ENCODE data around the gene KLHL14. TPM values are rescaled to one million over a fixed set of nuclear protein-coding genes. Genes with fewer than 3 reads are reported as not detected.
"Not testable (repeated sequence)": the region's sequence is repeated elsewhere in the genome, so short reads cannot be mapped to it uniquely, and the experiment has no call there.

KLHL14 gene, protein sequence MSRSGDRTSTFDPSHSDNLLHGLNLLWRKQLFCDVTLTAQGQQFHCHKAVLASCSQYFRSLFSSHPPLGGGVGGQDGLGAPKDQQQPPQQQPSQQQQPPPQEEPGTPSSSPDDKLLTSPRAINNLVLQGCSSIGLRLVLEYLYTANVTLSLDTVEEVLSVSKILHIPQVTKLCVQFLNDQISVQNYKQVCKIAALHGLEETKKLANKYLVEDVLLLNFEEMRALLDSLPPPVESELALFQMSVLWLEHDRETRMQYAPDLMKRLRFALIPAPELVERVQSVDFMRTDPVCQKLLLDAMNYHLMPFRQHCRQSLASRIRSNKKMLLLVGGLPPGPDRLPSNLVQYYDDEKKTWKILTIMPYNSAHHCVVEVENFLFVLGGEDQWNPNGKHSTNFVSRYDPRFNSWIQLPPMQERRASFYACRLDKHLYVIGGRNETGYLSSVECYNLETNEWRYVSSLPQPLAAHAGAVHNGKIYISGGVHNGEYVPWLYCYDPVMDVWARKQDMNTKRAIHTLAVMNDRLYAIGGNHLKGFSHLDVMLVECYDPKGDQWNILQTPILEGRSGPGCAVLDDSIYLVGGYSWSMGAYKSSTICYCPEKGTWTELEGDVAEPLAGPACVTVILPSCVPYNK
- total RNA-seq (2014; rRNA removed; shearing (Covaris generic)): 0.34 TPM in 1 of 2 replicates, not detected in the other

DNA sequence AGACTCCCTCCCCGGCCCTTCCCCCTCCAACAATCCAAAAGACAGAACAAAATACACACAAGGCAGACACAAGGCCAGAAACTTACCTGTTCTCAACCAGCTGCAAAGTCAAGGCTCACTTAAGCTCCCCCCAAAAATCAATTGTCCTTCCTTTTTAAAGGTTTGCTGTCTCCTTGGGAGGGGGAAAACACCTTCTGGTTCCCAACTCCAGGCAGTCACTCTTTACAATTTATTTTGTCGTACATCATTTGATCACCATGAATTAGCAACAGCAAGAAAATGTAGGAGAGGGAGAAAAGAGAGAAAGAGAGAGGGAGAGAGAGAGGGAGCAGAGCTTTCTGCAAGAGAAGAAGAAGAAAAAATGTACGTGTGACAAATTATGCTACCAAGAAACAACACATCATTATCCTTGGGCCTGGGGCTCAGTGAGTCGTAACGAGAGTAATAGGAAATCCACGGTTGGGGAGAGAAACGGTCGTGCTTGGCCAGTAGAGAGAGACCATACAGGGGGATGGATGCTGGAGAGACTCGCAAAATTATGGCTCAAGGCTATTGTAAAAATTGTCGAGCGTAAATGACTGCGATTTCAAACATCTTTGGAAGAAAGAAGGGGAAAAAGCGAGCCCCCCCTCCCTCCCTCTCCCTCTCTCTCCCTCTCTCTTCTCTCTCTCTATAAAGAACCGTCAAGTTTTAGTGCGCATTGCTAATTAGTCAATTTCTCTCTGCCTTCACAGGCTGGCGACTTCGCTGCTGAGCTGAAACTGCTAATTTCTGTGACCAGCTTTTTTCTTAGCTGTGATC is at the start of gene KLHL14:
Gene KLHL14, minus strand, starts transcription at position 443 of the 801 bp plus-strand sequence. CDS start 2,432 bp downstream, outside the sequence.
- no peak for DNase-seq (ENCODE audit: low read depth)

DNA sequence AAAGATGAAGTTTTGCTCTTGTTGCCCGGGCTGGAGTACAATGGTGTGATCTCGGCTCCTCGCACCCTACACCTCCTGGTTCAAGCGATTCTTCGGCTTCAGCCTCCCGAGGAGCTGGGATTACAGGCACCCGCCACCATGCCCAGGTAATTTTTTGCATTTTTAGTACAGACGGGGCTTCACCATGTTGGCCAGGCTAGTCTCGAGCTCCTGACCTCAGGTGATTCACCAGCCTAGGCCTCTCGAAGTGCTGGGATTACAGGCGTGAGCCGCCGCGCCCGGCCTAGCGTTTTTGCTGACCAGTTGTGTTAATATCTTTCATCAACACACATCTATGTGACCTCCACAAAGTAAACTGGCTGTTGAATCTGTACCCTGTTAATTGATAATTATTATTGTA is 49.4 kb upstream of the KLHL14 start:
- no peak for DNase-seq (ENCODE audit: low read depth)

DNA sequence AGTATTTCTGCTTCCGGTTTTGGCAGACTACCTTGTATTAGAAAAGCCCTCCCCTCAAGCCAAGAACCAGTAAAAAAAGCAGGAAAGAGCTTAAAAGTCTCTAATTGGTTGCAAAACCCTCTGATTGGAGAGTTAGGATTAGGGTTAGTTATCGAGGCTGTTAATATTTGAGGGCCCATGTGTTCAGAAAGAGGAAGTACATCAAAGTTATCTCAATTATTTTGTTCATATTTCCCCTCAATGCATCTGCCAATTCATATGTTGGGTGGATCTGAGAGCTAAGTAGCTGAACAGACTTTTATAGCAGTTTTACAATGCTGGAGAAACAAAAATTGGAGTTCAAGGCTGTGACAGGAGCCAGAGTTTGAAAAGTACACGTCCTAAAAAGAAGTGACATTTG is 43.1 kb upstream of the KLHL14 start:
- no peak for DNase-seq (ENCODE audit: low read depth)

DNA sequence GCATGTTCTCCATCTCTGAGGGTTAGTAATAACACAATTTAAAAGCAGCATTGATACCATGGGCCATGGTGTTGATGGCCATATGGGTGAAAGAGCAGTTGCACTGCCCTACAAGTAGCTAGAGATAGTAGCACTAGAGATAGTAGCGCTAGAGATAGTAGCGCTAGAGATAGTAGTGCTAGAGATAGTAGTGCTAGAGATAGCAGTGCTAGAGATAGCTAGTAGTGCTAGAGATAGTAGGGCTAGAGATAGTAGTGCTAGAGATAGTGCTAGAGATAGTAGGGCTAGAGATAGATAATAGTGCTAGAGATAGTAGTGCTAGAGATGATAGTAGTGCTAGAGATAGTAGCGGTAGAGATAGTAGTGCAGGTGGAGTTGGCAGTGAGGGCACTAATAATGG is 39.5 kb upstream of the KLHL14 start:
- no peak for DNase-seq (ENCODE audit: low read depth)

DNA sequence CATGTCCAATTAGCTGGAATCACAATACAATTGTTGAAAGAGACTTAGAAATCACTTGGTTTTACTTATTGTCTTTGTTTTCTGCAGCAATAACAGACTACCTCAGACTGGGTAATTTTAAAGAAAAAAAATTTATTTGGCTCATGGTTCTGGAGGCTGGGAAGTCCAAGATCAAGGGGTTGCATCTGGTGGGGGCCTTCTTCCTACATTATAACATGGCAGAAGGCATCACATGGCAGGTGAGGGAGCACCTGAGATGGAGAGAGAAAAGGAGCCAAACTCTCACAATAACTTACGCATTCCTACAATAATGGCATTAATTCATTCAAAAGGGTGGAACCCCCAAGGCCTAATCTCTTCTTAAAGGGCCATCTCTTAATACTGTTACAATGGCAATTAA is 37.5 kb upstream of the KLHL14 start:
- DNase-seq (ENCODE audit: low read depth): no peak

DNA sequence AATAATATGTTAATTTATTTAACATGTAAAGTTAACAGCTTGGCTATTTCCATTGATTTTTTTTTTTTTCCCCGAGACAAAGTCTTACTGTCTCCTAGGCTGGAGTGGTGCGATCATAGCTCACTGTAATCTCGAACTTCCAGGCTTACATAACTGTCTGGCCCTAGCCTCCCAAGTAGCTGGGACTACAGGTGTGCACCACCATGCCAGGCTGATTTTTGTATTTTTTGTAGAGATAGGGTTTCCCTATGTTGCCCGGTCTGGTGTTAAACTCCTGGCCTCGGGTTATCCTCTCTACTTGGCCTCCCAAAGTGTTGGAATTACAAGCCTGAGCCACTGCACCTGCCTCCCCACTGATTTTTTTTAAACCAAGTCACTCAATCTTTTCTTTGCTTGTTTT is 32.5 kb upstream of the KLHL14 start:
- DNase-seq (ENCODE audit: low read depth): no peak

DNA sequence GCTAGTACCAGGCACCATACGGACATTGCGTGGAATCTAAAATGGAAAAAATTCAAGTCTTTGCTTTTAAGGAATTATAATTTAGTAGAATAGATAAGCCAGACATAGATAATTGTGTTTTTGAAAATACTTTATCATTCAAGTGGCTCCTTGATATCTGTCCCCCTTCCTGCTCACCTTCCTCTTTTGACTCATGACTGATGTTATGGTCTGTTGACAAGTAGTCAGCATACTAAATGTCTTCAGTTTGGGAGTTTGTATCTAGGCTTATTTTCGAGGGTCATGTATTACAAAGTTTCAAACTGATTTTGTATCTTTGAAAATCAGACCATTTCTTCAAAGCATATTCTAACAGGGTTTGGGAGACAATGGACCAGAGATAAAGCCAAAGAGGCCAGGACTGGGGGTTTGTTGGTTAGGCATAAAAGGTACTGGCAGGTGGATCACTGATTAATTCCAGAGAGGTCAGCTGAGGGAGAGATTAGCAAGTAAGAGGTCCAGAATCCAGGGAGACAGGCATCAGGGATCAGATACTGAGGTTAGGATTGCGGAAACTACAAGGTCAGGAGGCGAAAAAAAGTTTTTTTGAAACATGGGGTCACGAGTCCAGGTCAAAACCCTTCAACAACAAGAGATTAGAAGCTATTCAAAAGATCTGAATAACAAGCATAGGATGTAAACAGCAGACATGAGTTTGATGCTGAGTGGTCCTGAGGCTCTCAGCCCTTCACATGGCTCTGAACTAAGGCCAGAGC is 31.5 kb upstream of the KLHL14 start:
- DNase-seq (ENCODE audit: low read depth): no peak

DNA sequence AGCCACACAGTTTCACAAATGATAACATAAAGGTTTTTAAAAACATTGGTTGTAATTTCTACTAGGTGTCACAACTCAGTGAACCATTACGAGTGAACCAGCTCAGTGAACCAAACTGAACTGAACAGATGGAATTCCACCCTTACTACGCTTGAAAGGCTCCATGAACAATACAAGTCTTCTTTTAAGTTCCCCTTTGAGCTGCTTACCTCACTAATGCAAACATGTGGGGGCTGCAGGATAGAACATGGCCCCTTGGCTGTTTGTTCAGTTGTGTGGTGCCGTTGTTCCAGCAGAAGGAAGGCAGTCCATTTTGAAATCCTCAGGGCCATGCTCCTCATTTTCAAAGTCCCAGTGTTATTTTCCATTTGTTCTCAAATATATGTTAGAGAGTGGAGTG is 30.7 kb upstream of the KLHL14 start:
- no peak for DNase-seq (ENCODE audit: low read depth)

DNA sequence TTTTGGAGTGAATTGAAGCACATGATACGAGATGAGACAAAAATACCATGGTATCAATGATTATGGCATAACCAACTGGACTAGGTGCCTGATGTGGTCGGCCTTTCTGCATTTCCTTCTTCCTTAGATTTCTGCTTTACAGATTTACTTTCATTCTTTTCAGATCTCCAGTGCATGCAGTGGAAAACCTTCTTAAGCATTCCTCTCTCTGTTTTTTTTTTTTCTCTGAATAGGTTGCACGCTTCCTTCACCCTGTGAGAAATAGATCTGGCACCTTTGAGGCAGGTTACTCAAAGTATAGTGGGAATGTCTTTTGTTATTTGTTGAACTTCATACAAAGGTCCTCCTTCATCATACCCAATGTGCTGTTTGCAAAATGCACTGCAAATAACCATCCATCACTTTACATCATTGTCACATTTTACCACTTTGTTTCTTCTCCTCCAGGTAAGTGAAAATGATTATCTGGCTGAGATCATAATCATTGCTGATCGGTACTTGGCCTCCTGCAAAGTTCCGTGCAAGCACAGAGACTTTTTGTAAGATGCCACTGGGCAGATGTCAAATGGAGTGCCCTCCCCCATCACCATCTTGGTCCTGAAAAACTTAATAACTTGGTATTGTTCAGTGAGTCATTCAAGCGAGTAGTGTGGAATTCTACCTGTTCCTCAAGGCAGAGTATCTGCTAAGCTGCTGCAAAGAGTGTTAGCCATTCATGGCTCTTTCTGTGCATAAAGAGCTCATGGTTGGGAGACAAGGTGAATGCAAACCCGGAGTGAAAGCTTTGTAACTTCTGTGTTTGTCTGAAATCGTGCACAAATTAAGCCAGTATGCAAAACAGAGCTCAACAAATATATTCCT is 30.0 kb upstream of the KLHL14 start:
- DNase-seq (ENCODE audit: low read depth): no peak

DNA sequence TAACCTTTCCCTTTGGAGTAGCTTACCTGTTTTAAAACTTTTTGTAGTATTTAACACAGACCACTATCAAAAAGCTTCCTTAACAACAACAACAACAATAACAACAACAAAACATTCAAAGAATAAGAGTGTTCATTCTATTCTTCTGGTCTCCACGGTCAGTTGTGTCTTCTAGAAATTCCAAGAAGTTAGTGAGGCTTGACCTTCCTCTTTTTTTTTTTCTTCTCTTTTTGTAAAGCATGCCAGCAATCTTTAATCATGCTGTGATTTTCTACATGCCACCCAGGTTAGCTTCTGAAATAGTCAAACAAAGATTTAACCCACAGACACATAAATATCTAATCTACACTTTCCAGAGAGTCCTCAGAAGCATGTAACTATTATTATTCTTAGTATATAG is 28.4 kb upstream of the KLHL14 start:
- DNase-seq (ENCODE audit: low read depth): no peak

DNA sequence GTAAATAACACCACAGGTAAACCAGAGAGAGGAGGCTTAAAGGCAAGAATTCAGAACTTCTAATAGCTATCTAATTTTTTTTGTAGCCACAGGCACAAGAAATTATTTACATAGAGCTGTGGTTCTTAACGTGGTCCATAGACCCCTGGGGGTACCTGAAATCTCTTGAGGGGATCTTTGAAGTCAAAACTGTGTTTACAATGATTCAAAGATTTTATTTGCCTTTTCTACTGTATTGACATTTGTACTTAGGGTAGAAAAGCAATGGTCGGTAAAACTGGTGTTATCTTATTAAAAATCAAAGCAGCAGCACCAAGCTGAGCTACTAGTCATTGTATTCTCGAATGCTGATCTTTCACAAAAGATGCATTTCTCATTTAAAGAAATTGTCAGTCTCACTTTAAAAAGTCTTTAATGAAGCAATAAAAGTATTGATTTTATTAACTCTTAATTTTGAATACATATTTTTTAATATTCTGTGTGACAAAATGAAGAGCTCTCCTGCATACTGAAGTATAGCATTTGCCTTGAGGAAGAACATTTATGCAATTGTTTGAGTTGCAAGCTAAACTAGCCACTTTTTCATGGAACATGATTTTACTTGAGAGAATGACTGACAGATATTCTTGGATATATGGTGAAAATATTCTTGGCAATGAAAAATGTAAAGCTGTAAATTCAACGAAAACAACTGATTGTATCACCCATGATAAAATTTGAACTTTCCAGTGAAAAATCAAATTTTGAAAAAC is 25.6 kb upstream of the KLHL14 start:
- DNase-seq (ENCODE audit: low read depth): no peak

DNA sequence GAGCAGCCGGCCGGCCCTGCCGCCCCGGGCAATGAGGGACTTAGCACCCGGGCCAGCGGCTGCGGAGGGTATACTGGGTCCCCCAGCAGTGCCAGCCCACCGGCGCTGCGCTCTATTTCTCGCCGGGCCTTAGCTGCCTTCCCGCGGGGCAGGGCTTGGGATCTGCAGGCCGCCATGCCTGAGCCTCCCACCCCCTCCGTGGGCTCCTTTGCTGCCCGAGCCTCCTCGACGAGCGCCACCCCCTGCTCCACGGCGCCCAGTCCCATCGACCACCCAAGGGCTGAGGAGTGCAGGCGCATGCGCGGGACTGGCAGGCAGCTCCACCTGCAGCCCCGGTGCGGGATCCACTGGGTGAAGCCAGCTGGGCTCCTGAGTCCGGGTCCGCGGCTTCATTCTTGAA is 21.8 kb upstream of the KLHL14 start:
- not testable (repeated sequence) for DNase-seq (ENCODE audit: low read depth)

DNA sequence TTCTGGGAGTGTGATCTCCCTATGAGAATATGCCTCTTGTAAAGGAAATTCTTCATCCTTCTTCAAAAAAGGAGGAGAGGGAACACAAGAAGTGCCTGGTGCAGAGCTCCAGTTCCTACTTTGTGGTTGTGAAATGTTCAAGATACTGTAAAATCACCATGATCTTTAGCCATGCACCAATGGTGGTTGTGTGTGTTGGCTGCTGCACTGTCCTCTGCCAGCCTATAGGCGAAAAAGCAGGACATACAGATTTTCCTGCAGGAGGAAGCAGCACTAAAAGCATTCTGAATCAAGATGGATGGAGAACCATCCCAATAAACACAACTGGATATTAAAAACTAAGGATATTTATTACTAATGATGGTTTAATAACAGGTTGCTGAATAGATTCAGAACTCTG is 6.2 kb upstream of the KLHL14 start:
- no peak for DNase-seq (ENCODE audit: low read depth)

DNA sequence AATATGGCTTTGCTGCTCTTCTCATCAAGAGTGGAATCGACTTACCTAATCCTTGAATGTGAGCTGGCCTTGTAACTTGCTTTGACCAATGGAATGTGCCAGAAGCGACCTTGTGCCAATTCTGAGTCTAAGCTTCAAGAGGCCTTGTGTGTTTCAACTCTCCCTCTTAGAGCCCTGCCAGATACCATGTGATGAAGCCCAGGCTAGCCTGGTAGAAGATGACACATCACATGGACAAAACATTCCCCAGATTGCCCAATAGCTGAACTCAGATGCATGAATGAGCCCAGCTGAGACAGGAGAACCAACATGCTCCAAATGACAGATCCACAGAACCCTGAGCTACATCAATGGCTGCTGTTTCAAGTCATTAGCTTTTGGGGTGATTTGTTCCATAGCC is 4.2 kb upstream of the KLHL14 start:
- DNase-seq (ENCODE audit: low read depth): no peak

DNA sequence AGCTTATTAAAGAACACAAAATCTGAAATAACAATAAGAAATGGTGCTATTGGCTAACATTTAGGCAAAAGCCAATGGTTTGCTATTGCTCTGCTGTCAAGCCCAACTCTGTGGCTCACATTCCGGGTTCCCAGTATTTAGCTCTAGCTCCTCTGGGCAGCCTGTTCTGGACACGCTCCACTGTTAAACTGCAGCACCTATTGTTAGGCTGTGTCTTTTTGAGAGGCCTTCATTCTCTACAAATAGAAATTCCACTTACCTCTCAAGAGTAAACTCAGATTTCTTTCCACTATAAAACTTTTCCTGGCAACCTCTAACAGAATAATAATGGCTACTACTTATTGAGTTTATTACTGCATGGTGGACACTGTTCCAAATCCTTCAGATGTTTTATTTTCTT is 3.7 kb upstream of the KLHL14 start:
- no peak for DNase-seq (ENCODE audit: low read depth)

DNA sequence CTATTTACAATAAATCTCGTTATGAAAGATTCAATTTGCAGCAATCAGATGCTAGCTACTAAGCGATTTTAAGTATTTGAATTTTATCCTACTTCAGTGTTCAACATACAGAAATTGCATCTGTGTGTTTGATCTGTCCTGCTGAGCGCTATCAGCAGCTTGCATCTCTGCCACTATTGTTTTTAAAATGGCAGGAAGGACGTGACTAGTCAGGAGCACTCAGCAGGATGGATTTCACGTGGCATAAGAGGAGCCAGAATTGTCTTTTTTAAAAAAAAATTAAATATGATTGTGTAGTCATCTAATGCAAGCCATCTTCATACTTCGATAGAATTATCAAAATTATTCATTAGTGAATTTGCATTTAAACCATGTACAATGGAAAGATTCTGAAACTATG is 2.8 kb upstream of the KLHL14 start:
- DNase-seq (ENCODE audit: low read depth): no peak

DNA sequence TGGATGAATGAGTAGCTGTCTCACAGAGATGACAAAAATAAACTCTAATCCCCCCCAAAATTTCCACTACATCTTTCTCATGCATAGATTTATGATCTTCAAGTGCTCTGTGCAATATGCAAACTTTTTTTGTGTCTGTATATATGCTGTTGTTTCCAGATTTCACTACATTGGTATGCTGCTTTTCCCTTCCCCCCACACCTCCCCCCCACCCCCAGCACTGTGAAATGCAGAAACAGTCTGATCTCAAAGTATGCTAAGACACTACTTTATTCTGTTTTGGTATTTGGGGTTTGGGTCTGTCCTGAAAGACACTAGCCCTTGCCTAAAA is 524 bp upstream of the KLHL14 start:
- DNase-seq (ENCODE audit: low read depth): no peak

DNA sequence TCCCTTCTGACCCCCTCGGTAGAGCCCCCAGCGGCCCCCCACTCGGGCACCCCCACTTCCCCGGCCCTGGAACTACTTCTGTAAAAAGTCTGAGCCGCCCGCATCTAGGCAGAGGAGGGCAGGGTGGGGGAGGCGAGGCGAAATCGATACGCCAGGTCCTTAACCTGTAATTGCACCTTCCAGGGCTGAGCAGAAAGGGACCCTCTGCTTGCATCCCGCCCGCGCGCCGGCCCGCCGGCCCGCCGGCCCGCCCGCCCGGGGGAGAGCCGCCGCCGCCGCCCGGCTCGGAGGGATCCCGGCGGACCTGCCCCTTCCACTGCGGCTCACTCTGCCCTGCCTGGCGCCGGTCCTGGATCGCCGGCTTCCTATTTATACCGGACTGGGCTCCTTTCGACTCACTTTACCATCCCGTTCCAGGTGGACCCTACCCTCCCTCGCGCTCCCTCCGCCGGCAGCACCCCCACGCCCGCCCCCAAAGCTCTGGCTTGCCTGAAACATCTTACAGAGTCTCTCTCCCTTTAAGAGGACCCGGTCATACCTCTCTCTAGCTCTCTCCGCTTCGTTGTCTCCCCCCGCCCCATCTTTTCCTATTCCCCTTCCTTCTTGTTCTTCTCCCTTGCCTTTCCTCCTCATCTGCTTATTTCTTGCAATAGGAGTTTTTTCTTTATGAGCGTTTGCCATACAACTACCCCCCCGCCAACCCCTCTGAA is 797 bp downstream of the KLHL14 start:
- DNase-seq (ENCODE audit: low read depth): peak; percentile 24

DNA sequence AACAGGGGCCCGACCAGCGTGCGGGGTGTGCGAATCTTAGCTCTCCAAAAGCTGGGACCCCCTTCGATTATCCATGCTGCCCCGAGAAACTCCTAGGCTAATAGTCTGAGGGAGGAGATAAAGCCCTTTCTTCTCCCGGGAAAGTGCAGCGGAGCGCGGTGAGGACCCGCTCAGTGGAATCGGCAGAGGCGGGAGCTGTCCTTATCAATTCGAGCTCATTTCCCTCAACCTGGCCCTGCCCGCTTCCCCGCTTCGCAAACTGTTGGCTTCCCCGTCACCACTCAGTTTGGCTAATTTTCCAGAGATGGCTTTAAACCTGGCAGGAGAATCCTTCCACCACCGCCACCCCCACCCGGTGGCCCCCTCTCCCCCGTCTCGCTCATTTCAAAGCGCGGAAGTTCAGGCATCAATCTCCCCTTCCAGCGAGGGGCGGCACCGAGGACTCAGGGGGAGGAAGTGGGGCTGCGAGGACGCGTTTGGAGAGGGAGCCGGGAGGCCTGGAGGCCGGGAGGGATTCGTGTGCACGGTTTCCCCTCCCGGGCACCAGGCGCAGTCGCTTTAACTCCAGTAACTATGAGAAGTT is 1.6 kb downstream of the KLHL14 start:
- DNase-seq (ENCODE audit: low read depth): peak; percentile 25
